Activated CD4-positive, CD25-positive, alpha-beta regulatory T cell treated with anti-CD3 and anti-CD28 coated beads, Interleukin-2, amount 50 U/mL, for 72 hours (primary cell): ENCODE data around the gene TTC32.

Experiments
- DNase-seq: peaks from one replicate; pipeline ENCODE4 v3.0.0; 2021

TTC32 gene

DNA sequence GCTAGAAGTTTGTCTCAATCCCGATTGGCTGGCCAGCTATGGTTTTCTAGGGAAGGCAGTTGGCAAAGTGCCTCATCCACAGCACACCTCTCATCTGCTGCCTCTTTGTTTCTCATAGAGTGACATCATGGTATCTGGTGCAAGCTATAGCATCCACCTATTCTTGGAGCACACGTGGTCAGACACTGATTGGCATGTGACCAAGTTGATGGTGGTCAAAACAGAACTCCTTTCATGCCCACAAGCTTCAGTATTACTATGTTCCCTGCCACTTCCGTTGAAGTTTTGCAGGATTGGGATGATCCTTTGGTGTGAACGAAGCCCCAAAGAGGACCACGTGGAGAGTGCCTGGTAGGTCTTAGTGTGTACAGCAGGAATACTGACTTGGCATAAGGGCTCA lies 28.8 kb downstream of the TTC32 start:
- peak; percentile 13 for DNase-seq

DNA sequence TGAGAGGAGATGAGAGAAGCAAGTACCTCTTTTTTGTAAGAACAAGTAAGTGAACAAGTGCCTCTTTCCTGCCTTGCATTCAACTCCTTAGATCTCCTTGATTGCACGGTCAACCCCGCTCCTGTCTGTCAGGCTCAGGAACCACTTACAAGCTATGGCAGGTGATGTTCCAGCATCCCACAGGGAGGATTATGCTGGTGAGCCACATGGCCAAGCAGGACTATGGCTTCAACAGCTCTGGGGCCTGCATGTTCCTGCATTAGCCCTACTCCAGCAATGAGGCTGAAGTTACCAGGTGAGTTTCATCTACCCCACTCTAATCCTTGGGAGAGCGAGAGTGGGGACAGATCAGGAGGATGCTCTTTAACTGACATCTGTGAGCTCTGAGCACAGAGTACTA lies 29.5 kb downstream of the TTC32 start:
- no peak for DNase-seq

DNA sequence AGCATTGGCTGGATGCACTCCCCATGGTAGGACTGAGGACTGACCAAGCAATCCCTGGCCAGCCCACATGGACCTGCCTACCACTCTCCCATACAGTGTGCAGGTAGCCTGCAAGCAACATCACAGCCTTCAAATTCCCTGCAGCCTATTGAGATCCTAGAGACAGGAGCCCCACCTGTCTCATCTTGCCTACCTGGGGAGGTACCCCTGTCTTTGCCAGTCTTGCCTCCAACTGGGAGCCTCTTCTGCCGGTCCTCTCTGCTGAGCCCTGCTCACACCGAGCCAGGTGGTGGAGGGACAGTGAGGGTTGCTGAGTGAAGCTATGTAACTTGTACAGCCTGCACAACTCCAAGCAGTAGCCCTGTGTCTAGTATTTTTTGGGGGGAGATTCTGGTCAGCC lies 29.9 kb downstream of the TTC32 start:
- DNase-seq = peak; percentile 11

DNA sequence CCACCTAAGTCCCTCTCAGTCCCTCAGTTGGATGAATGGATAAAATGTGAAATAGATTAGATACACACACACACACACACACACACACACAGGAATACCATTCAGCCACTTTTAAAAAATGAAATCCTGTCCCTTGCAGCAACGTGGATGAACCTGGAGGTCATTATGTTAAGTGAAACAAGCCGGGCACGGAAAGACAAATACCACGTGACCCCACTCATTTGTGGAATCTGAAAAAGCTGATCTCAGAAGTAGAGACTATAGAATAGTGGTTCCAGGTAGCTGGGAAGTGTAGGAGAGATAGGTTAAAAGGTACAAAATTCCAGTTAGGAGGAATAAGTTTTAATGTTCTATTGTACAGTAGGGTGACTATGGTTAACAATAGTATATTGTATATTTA lies 31.0 kb downstream of the TTC32 start:
- DNase-seq = no peak

DNA sequence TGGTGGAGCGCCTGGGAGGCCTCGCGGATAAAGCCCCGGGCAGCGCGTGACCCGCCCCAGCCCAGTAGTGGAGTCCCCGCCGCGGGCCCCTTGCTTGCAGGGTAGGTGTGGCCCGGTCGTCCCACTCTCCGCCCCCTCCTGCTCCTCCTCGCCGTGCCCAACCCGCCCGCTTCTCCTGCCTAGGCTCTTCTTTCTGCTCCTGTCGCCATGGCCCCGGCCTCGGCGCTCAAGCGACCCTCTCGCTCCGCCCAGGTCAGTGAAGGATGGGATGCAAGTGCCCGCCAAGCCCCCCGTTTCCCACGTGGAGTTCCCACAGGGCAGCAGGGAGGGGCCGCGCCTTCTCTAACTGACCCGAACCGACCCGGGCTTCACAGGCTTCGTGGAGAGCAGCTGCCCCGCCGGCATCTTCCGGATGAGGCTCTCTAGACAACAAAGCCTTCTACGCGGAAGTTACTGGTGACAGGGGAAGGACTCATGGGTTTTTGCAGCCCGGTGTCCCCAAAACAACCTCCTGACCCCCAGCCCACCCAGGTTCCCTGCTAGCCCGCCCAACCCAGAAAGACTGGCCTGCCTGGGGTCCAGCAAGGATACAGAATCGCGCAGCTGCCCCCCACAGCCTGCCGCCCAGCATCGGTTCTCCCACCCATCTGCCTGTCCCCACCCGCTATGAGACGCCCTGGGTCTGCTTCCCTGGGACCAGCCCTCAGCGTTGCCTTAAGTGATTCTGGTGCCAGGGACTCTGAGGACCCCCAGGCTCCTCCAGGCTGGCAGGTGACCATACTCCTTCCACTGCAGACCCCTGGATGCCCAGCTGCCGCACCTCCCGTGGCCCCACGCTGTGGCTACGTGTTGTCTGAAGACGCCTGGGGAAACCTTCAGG lies 32.8 kb downstream of the TTC32 start:
- DNase-seq = peak; percentile 70

DNA sequence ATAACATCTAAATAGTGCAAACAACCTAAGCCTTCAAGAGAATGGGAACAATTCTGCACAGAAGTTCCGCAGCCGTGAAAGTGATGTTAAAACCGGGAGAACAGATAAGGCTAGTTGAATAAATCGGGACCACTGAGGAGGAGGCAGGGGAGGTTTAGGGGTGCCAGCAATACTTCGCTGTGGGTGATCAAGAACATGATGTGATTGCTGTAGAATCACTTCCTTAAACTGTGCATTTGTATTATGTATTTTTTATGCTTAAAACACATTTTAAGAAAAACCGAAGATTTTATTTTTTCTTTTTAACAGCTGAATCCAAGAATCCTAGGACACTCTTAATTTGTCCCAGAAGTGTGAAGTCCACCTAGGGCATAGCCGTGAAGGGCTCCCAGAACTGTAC lies 33.6 kb downstream of the TTC32 start:
- DNase-seq = no peak

DNA sequence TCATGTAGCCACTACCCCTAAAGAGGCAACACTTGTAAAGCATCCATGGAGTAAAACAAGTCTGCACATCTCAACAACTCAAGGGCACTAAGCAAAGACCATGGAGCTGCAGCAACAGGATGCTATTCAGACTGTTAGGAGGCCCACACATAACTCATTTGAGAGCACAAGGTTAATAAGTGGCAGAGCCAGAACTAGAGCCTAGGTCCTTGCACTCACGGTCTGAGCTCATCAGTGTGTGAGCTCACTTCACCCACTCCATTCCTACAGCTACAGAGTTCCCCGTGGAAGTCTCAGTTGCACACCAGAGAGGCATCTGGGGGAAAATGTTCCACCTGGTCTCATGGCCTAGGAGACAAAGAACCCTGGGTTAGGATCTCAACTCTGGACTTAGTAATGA lies 35.0 kb downstream of the TTC32 start:
- no peak for DNase-seq

DNA sequence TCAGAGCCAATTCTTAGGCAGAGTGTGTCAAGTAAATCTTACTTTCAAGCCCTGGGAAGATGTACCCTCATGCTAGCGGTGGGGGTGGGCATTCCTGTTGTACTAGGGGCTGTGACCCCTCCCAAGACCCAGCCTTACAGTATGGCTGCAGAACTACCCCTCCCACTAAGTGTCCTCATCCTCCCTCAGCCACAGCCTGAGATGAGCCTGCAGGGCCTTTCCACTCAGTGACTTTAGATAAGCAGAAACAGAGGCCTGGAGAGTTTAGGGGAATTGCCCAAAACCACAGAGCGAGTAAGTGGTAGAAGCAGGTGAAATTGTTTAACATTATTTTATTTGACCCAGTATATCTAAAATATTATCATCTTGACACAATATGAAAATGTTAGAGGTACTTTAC lies 36.6 kb downstream of the TTC32 start:
- DNase-seq = no peak

DNA sequence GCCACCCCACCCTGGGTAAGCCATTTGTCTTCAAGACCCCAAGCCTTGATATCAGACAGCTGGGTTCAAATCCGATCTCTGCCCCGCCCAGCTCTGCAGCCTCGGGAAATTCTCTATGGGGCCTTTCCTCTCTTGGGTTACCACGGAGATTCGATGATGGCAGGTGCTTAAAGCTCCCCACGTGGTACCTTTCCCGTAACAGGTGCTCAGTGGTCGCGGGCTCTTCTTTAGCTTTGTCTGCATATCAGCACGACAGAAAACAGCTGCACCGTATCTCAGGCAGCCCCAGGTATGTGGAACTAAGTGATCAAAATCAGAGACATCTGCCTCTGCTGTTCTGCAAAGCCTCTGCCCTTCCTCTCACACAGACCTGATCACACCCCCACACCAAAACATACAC lies 37.4 kb downstream of the TTC32 start:
- DNase-seq = no peak

DNA sequence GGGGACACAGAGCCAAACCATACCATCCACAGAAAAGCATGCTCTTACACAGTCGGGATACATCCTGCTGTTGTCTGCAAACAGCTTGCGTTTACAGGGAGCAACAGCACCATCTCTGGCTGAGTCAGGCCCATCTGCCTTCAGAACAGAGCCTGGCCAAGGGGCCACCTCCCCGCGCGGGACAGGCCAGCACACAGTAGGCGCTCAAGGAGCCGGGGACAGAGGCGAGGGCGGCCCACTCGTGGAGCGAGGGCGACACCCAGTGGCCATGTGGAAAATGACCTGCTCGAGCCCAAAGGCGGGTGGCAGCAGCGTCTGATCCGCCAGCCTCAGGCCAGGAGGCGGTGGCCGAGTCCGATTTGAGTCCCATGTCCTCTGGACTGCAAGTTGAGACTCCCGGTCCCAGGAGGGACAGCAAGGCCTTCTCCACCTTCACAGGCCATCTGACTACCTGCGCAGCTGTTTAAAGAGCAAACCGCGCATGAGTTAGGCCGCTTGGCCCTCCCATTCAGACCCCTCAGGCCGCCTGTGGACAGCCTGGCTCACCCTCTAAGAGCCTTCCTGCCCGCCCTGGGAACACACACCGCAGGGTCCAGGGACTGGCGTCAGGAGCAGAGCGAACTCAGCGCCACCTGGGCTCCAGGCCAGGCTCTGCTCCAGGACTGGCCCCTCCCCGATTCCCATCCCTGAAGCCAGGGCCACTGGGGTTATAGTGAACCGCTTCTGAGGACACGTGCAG lies 38.3 kb downstream of the TTC32 start:
- DNase-seq = peak; percentile 83

DNA sequence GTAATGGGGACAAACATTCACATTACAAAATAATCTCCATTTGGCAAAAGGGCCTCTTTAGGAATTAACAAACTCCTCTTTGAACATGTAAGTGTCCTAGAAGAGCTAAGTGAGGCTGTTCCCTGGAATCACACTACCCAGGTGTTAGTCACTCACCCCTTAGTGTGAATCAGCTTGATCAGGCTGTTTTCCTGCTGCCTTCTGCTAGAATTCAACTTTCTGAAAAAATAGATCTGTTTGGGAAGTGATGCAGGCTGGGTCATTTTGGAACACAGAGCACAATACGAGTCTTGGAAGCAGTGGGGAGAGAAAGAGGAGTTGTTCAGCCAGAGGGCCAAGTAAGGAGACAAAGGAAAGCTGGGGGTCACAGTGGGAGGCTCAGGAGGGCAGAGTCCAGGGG lies 40.0 kb downstream of the TTC32 start:
- DNase-seq = no peak

DNA sequence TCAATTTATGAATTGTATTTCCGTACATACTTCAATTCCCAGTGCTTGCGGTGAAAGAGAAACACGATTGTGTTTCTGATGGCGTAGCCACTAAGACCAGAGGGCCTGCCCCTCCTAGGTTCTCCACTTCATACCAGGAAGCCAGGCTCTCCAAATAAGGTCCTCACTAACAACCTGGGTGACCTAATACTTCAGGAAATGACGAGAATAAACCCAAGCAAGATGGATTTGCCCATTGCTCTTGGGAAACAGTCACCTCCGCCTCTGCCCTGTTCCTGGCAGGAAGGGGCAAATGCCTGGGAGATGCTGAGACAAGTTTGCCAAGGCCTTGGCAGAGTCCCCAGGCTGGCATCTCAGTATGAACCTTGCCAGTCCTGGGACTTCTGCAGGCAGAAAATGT lies 41.8 kb downstream of the TTC32 start:
- no peak for DNase-seq

DNA sequence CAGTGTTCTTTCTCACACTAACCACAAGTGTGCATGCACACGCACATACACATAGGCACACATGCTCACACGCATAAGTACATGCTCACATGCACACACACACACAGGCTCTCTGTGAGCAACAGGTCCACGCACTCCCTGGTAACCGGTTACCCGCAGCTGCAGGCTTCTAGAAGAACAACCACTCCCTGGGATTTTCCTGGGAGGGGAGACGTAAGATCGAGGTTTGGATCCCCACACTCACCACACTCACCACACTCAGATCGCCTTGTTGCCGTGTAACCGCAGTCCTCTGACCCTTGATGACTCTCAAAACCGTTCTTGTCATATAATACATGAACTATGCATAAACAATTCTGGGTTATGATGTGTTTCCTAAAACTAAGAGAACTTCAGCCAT lies 42.2 kb downstream of the TTC32 start:
- DNase-seq = no peak

DNA sequence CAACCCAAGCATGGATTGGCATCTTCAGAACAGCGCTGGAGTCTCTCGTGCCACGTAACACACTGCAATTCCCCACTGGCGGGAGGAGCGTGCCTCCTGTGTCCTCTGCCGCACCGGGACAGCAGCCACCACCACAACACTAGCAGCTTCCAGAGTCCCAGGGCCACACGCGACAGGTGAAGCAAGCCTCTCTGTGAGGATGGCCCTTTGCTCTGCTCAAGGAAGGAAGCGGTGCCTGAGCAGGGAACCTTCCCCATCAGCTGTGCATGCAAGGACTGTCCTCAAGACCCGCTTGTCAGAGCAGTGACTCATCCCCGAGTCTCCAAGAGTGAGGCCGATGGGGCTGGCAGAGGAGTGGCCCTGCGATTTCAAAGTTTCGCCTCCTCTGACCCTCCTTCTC lies 44.0 kb downstream of the TTC32 start:
- DNase-seq = no peak

DNA sequence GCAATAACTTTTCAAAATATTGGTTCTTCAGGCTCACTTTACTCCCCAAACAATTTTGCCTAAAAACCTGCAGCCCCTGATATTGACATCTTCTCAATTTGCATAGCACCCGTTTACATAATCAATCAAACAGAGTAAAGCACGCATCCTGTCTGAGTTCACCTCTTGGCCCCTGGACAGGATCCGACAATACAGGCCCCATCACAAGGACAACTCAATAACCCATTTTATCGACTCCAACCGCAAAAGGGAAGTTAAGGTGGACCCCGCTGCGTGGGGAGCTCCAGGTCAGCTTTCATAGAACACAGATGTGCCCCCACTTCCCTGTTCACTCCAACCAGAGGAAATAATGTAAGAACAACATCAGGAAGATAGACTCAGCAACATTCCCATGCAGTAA lies 44.7 kb downstream of the TTC32 start:
- DNase-seq = no peak

DNA sequence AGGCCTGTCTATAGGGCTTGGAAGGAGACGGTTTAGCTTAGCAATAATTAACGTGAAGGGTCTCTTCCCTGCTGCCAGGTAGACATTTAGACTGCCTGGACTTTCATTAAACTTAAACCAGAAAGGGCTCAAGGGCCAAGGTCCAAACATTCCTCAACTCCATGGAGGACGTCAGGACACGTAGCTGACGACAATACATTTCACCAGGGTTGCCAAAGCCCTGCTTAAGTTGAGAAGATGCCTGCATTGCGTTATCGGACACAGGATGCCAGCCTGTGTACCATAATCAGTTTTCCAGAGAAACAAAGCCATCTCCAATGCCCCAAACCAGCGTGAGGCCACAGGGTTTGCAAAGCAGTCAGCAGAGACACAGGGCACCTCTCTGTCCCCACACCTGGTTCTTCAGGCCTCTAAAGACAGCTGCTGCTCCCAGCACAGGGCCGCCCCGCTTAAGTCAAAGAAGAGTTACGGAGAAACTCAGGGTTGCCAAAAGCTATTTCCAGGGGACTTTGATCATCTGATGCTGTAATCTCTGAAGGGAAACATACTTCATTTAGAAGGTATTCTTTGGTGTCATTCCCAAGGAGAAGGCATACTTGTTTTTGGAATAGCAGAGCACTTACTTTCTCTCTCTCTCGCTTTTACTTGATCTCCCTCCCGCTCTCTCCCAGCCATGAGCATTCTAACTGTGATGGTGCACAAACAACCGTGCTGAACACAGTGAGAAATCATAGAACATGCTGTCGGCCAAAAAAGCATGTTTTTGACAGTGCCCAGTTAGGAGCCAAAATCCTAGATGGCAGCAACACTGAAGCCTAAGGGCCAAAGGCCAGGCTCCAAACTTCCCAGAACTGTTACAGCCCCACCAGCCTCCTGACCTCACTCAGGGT lies 46.0 kb downstream of the TTC32 start:
- DNase-seq = no peak

DNA sequence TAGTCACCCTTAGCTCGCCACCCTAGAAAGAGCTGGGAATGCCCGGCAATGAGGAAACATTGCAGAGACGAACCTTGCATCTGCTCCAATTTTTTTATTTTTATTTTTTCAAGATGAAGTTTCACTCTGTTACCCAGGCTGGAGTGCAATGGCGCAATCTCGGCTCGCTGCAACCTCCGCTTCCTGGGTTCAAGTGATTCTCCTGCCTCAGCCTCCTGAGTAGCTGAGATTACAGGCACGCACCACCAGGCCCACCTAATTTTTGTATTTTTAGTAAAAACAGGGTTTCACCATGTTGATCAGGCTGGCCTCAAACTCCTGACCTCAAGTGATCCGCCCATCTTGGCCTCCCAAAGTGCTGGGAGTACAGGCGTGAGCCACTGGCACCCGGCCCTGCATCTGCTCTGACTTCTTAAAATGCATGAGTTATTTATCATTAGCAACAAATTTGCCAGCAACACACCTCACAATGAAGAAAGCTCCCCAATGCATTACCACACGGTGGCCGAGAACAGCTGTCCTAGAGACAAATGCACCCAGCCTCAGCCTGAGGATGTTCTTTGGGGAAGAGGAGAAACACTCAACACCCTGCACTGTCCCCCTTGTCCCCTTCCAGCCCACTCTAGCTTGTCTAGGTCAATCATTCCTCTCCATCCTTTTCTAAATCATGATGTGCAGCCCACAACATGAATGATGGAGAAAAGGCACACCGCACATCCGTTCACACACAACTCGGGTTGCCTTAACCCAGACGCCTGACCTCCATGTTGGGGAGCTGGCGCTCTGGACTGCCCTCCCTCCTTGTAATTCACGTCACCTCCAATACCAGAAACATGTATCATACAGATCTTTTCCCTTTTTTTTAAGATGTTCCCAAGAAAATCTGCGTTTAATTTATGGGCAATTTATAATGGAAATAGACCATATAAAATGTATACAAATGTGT lies 46.9 kb downstream of the TTC32 start:
- DNase-seq = no peak

DNA sequence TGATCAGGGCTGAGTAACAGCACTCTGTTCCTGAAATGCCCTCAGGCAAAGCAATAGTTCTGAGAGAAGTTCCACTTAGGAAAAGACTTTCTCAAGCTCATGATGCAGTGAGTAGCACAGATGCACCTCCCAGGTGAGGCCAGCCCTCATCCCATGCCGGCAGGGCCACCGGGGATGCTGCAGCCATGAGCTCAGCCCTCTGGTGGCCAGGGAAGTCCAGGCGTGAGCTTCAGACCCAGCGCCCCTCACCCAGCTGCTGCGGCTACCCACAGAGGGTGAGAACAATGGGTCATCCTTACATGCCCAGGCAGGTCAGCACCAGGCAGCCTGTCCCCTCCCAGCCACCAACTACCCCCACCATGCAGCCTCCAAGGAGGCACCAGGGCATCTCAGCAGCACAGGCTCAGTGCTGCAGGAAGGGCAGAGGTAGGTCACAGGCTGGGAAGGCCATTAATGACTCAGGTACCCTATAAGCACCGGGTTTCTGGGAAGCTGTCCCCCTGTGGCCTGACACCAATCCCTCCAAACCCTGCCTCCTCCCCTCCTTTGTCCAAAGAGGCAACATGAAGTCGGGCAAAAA lies 50.6 kb downstream of the TTC32 start:
- no peak for DNase-seq

DNA sequence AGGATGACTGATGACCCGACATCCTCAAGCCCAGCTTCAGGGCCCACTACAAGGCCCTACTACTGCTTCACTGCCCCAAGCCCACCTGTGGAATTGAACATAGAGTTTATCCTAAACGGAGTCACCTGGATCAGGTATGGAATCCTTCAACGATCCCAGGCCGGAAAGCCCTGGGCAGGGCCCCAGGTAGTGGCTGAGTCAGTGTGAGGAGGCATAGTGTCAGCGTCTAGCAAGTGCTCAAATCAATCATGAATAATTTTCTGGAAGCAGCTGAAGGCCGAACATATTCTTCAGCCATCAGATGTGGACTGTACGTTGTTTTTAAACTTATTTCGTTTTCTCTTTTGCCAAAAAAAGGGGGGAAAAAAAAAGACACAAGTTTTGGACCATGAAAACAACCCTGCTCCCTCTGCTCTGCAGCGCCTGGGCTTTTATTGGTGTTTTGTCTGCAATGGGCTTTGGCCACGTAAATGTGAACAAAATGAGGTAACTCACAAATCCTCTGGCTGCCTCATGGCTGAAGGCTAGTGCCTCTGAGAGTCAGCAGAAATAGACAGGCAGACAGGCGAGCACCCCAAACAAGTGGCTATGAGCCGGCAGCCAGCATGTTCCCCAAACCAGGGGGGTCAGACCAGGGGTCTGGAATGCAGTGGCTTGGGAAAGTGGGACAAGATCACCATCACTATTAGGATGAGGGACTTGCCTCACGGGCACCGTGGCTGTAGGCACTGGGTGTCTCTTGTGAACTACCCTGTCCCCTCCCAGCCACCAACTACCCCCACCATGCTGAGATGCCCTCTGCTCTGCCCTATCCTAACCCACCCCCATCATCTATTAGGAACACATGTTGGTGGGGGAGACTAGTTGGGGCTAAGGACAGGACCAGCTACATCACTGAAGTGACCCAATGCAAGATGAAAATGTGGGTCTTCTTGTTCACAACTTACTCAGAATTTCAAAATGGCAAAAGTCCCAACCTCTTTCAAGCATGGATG lies 51.4 kb downstream of the TTC32 start:
- no peak for DNase-seq

DNA sequence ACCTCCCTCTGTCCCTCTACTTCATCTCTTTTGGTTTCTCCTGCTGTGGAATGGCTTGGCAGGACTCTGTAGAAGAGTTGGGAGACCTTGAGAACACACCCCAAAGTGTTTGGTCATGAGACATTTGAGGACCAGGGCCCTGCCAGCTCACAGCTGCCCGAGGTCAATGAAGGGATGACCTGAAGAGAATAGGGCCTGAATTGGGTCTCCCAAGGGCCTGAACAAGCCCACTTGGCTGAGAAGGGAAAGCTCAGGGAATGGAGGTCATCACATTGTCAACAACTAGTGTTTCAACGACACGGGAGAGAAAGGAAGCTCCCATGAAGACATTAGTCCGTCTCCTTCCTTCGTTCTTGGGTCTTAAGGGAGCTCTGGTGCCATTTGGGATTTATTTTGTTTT lies 52.8 kb downstream of the TTC32 start:
- DNase-seq = no peak
